ENCODE data around the gene RASL12.

DNA sequence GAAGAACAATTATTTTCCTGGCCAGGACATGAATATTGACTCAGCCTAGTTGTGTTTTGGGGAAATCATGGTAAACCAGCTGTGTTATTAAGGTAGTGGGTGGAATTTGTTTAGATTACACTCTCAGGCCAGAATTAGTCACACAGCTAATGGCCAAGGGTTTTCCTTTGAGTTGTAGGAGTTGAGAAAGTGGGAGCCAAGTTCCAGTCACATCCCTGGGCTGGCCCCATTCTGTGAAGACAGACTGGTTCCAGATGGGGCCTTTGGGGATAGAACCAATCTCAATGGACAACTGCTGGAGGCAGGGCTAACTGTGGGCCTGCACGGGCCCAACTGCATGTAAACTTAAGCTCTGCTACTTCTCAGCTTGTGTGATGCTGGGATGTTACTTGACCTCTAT, 1.4 kb upstream of the RASL12 start:
- TF ChIP-seq HDGF (IDR thresholded peaks at IDR 0.05; ENCODE audit: borderline replicate concordance) (no peak), SP1 (IDR thresholded peaks at IDR 0.05) (no peak), ELF4 (IDR thresholded peaks at IDR 0.05) (no peak), SUZ12 (IDR thresholded peaks at IDR 0.05) (no peak), FOXK2 (IDR thresholded peaks at IDR 0.05) (no peak), FOXA1 (IDR thresholded peaks at IDR 0.05) (no peak), NFRKB (IDR thresholded peaks at IDR 0.05) (no peak), ARNT (IDR thresholded peaks at IDR 0.05) (no peak)

Measured in HEK293T (cell line).